HG02884 (cell line): Measurements from ENCODE around the gene ASB3.
"Not testable (repeated sequence)": the region's sequence is repeated elsewhere in the genome, so short reads cannot be mapped to it uniquely, and the experiment has no call there.

Experiments
- ATAC-seq: cut with Tn5 transposase; IDR thresholded peaks from one replicate; pipeline ENCODE4 v1.9.1; 2021; ENCODE audit warnings: mild to moderate bottlenecking, moderate library complexity; ENCODE audit not compliant: unreplicated experiment

The ASB3 gene

DNA sequence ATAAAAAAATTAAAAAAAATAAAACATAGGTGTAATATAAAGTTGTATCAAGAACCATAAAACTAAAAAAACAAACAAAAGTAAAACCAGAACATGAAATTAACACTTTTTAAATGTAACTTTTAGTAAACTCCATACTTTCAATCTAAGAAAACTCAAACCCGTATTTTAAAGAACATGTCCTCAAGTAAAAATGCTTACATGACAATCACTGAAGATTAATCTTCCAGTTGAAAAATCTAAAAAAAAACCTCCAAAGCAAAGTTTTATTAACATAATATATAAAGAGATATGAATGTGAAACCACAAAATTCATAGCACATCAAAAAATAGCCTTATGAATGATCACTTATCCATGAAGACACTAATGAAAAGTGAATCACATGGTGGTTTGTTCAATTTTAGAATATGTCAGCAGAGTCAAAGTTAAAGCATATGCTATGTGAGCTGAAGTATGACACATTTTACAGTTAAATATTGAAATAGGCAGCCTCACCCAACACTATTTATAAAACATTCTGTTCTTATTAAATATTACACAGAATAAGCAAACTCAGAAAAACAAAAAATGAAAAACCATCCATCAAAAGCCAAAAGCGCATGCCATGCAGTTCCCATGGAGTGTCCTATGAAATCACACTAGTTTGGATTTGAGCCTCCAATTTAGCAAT is 42.2 kb downstream of the ASB3 start:
- no peak for ATAC-seq

DNA sequence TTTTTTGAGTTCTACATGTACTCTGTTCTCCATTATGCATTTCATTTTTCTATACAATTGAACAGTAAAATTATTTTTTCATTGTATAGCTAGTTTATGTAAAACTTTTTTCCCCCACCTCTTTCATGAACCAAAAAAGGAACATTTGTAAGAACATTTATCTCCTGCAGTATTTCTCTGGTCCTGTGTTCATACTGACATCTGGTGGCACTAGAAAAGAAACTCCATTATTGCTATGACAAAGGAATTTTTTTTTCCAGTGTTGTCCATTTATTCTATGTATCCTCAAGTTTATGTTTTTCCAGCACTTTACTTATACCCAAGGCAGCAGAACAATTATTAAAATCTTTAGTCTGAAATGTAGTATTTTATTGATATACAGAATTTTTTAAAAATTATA is 46.6 kb downstream of the ASB3 start:
- ATAC-seq, result no peak

DNA sequence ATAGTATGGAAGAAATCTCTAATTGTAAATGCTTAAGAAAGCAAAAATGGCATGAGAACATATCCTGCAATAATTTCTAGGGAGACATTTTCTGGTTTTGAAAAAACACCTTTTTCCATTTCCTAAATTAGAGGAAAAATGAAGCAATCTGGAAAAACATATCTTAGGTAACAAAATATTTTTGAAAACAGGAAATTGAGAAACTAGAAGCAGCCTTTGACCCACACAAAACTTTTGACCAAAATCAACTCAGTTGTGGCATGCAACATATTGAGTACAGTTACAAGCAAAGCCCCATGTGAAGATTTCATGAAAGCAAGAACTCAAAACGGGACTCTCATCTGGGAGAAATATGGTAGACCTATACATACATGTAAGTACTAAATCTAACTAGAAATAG is 47.7 kb downstream of the ASB3 start:
- no peak for ATAC-seq

DNA sequence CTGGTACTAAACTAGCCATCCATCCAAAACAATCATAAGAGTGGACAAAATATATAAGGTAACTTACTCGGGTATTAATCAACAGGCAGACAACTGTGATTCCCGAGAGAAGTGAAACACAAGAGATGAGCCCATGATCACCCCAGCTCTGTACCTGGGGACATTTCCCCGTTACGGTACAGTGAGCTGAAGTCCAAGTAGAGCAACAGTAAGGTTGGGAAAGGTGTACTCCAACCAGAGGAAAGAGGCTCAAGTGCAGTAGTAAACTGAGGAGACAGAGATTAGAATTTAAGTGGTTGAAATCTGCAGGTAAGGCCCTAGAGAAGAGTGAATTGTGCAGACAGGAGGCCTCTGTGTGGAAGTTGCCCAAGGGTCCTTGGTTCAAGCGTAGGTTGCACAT is 49.7 kb downstream of the ASB3 start:
- no peak for ATAC-seq

DNA sequence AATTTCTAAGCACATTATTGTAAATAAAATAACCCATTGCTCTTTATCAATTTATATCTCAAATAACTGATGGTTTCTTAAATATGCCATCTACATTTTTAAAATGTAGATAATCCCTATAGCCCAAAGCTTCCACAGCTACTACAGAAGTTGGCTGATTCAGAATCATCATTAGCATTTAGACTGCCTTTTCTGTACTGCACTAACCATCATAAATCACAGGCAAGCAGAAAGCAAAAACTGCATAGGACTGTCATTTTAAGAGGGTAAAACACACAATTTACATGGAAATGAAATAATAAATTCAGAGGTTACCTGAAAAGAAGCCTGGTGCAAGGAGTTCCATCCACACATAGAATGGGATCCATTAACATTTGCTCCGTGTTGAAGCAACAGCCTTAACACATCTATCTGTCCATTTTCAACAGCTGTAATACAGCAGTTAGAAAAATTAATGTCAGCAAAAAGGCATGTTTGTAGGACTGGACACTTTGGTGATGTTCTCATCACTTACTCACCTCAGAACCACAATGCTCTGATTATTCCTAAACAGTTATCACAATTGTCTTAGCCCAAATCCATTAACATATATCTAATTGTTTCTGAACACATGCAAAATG is 57.5 kb downstream of the ASB3 start:
- no peak for ATAC-seq

DNA sequence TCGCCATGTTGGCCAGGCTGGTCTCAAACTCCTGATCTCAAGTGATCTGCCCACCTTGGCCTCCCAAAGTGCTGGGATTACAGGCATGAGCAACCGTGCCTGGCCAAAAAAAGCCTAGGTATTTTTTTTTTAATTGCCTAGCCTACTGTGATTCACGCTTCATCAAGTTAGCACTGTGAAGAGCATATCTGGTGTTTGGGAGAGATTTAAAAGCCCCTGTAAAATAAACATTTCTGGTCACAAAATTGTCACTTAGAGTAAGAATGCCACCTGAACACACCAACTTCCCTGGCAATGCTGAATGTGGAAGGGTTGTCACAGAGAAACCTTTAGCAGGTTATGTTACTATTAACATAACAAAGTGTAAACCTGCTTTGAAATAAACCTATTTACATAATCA is 58.8 kb downstream of the ASB3 start:
- ATAC-seq, result no peak

DNA sequence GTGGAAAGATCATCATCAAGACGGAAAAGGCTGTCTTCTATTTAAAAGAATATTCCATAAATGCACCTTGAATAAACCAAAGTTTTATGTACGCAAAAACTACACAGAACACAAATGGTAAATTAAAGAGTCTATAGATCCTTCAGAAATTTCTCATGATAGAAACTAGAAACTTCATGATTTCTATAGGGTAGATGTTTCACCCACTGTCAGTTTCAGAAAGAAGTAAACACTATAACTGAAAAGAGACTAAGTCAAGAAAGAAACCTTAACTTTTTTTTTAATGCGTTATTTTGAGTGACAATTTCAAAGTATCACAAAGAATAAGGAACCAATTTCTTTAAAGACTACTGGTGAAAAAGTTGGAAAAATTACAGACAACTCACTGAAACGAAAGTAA is 61.1 kb downstream of the ASB3 start:
- no peak for ATAC-seq

DNA sequence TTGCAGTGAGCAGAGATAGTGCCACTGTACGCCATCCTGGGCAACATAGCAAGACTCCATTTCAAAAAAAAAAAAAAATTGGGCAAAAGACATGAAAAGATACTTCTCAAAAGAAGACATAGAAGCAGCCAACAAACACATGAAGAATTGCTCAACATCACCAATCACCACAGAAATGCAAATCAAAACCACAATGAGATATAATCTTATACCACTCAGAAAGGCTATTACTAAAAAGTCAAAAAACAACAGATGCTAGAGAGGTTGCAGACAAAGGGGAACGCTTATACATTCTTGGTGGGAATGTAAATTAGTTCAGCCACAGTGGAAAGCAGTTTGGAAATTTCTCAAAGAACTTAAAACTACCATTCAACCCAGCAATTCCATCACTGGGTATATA is 62.2 kb downstream of the ASB3 start:
- ATAC-seq, result no peak

DNA sequence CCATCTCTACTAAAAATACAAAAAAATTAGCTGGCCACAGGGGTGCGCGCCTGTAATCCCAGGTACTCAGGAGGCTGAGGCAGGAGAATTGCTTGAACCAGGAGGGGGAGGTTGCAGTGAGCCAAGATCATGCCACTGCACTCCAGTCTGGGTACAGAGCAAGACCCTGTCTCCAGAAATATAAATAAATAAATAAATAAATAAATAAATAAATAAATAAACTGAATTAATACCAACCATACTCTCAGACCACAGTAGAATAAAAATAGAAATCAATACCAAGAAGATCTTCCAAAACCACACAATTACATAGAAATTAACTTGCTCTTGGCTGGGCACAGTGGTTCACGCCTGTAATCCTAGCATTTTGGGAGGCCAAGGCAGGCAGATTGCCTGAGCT is 65.8 kb downstream of the ASB3 start:
- not testable (repeated sequence) for ATAC-seq

DNA sequence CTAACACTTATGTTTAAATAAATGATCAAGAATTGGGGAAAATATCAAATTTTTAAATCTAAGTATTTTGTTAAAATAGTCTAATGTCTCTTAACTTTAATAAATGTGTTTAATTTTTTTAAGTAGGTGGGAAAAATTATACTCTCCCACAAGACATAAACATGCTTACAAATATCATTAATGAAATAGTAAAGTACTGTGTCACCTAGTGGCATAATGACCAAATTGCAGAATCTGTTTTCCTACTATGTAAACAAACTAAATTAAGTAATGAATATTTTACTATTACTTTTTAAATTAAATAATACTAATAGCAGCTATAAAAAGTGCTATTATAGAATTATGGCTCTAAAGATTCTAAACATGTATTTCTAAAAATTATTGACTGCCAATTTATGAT is 71.2 kb downstream of the ASB3 start:
- no peak for ATAC-seq

DNA sequence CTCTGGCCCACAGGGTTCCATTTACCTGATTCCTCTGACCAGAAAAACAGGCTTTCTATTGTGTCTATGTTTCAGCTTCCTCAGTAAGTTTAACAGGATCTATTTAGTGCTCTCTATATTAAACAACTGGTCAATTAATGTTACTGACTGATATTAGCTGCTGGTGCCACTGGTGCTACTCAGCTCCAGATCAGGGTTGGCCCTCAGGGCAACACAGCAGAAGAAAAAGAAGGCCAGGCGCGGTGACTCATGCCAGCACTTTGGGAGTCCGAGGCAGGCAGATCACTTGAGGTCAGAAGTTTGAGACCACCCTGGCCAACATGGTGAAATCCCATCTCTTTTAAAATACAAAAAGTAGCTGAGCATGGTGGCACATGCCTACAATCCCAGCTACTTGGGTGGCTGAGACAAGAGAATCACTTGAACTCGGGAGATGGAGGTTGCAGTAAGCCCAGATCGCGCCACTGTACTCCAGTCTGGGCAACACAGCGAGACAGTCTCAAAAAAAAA is 75.4 kb downstream of the ASB3 start:
- no peak for ATAC-seq

DNA sequence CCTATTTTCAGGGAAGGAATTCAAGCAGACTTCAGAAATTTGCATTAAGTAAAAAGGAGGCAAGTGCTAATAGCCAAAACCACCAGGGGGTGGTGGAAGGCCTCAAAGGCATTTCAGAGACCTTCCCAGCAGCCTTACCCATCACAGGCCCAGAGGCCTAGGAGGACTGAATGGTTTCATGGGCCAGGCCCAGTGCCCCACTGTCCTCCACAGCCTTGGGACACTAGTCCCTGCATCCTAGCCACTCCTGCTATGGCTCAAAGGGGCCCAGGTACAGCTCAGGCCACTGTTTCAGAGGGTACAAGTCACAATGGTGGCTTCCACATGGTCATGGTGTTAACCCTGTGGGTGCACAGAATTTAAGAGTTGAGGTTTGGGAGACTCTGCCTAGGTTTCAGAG is 77.8 kb downstream of the ASB3 start:
- ATAC-seq, result no peak

DNA sequence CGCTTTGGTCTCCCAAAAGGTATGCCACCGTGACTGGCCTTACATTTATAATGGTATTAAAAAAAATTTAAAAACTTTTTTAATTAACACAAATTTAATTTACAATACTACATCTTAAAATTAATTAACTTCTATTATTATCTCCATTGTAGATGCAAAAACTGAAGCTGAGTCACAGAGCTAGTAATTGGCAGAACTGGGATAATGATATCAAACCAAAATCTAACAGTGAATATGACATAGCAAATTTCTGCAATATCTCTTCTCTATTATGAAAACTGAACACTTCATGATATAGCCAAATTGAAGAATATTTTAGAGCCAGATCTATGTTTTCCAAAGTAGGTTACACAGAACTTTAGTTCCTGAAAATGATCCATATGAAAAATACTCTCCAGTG is 85.5 kb downstream of the ASB3 start:
- no peak for ATAC-seq

DNA sequence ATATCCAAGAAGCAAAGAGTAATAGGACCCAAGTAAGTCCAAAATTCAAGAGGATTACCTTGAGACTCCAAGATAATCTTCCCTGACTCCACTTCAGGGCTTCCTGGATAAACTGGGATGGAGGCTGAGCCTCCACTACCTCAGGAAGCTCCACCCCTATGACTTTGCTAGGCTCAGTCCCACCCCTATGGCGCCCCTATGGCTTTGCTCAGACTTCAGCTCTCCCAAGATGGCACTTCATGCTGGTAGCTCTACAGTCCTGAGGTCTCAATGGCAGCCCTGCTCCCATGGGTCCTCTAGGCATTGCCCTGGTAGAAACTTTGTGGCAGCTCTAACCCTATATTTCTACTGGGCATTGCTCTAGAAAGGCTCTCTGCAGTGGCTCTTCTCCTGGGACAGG is 89.1 kb downstream of the ASB3 start:
- ATAC-seq, result no peak

DNA sequence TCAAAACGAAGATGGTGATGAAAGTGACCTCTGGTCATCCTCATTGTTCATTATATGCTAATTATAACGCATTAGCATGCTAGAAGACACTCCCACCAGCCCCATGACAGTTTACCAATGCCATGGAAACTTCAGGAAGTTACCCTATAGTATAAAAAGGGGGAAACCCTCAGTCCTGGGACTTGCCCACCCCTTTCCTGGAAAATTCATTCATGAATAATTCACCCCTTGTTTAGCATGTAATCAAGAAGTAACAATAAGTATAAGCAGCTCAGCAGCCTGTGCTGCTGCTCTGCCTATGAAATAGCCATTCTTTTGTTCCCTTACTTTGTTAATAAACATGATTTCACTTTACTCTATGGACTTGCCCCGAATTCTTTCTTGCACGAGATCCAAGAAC is 89.7 kb downstream of the ASB3 start:
- ATAC-seq, result no peak

DNA sequence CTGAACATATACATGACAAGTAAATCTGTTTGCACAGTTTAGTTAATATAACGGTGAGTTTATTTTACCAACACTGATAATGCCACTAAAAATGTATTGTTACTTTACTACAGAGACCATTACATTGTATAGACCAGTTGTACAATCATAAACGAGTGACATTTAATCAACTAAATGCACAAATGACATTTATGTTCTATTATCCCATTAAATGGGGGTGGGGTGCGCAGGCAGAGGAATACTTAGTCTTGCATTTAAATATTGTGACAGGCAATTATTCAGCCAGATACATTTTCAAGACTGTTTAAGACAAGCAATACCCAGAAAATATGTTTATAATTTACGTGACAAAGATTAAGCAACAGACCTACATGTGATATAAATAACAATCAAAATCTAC is 91.2 kb downstream of the ASB3 start:
- ATAC-seq, result no peak

DNA sequence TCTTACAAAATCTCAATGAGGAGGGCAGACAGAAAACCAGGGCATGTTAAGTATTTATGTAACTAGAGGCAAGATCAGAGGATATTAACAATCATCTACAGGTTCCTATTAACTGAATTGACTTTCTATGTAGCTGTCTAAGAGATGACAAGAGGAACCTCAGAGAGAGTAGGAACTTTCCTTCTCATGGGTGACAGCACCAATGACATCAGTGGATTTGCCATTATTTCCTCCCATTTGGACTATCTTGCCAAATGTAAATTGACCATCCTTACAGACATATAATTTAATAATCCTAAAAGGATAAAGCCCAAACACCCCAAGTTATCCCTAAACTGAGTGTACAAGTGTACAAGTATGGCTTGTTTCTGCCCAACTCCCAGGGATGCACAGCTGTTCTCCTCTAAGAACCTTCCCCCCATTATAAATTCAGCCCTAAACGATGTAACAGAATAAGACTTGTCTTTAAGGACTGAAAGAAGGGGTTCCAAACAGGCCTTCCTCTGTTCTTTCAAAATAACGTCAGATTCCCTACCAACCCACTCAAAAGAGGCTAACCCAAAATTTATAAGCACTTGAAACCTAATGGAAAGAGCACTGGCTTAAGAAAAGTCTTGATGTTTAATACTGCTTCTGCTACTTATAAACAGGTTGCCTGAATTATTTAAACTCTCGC is 92.5 kb downstream of the ASB3 start:
- no peak for ATAC-seq

DNA sequence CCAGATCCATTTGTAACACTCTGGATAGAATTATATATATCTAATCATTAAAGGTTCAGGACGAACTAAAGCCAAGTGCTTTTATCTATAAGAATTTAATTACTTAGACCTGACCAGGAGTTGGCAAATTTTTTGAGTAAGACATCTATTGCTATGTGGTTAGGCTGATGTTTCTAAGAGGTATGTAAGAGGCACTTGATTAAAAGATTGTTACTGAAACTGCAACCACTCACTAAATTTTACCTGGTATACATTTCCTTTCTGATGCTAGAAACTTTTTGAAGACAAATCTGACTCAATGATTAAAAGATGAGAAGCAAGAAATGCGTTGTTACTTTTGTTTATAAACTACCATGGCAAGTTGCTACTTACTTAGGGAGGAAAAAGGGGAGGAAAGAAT is 95.9 kb downstream of the ASB3 start:
- ATAC-seq, result no peak

DNA sequence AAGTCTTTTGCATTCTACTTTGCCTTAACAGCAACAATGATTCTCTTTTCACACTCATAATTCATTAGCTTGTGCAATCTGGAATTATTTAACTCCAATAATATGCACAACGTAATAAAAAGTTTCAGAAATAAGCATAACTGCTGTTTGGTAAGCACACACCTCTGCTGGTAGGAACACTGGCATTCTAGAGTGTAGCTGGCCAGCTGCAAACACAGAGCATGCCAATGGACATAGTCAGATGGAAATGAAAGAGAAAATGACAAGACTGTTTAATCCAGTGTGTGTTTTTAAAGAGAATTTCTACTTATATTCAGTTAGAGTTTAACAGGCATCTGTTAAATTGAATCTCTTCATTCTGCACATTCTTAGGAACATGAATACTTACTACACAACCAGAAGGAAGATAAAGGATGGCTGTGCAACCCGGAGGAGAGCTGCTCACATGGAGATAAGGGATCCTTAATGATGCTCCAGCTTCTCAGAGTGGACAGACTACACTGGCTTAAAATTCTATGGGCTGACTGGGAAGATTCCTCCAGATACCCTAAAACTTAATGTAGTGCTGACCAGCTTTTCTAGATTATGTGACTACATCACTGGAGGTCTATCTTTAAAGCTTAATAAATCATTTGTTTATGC is 113.8 kb downstream of the ASB3 start:
- no peak for ATAC-seq

DNA sequence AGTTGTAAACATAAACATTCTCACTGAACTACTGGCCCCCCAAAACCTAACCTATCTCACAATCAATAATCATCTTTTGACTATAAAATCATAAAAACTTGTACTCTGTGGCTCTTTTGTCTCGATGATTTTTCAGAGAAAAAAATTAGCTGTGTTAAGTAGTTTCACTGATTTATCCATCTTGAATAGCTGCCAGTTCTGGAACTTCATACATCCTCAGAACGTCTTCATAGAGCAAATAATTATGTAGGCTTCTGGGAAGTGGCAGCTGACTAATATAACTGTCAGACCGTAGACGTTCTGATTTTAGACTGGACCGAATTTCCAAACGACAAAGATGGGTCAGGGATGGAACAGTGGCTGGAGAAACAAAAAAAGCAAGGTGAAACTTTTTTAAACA is 116.4 kb downstream of the ASB3 start:
- no peak for ATAC-seq

DNA sequence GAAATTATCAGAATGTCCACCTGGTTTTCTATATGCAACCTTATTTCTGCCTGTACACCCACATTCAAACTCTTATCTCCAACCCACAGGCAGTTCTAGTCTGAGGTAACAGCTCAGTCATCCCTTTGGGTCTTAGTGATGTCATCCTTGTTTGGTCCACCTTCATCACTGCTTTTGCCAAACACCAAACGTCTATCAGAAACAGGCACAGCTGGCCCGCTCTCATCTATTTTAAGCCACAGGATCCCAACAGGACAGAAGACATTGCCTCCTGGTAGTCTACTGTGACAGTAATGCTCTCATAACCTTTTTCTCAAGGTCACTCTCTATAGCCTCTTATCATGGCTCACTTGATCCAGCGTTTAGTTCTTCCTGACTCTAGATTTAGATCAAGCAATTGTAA is 118.1 kb downstream of the ASB3 start:
- ATAC-seq, result no peak

DNA sequence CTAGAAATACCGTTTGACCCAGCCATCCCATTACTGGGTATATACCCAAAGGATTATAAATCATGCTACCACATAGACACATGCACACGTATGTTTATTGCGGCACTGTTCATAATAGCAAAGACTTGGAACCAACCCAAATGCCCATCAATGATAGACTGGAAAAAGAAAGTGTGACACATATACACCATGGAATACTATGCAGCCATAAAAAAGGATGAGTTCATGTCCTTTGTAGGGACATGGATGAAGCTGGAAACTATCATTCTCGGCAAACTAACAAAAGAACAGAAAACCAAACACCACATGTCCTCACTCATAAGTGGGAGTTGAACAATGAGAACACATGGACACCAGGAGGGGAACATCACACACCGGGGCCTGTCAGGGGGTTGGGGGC is 119.6 kb downstream of the ASB3 start:
- not testable (repeated sequence) for ATAC-seq
